Mesothelial cell of epicardium (in vitro differentiated cells): Measurements from ENCODE around the gene RGS8. TPM values are rescaled to one million over a fixed set of nuclear protein-coding genes. Genes with fewer than 3 reads are reported as not detected.

Experiments used
- DNase-seq, 2 experiments: peaks; one replicate each; pipeline ENCODE4 v3.0.0; 2021; ENCODE audit warnings: low spot score in 2 of 2; ENCODE audit not compliant: unreplicated experiment in 2 of 2
- H3K27ac Mint-ChIP-seq: 2 replicates; pipeline ENCODE4 v1.8.0; 2021; ENCODE audit warnings: mixed read lengths
- H3K27me3 Mint-ChIP-seq: 2 replicates; pipeline ENCODE4 v1.8.0; 2021; ENCODE audit warnings: low read depth, mixed read lengths
- H3K36me3 Mint-ChIP-seq: 2 replicates; pipeline ENCODE4 v1.8.0; 2021; ENCODE audit warnings: mixed read lengths
- H3K4me1 Mint-ChIP-seq: 2 replicates; pipeline ENCODE4 v1.8.0; 2021; ENCODE audit warnings: mixed read lengths
- H3K4me3 Mint-ChIP-seq: 2 replicates; pipeline ENCODE4 v1.8.0; 2021; ENCODE audit warnings: mild to moderate bottlenecking, moderate library complexity, mixed read lengths
- H3K9me3 Mint-ChIP-seq: 2 replicates; pipeline ENCODE4 v1.8.0; 2021; ENCODE audit warnings: mixed read lengths
- total RNA-seq: library from RNA; stranded (reverse); gene quantifications from 3 replicates; pipeline ENCODE4 v1.2.1, GENCODE V29; 2021
- TF ChIP-seq, protein P1 (sequence below): fragments of 200-600 bp; sonication (generic); IDR thresholded peaks from one replicate; pipeline ENCODE4 v1.5.0; 2021; ENCODE audit warnings: antibody characterized with exemption; ENCODE audit not compliant: unreplicated experiment

The RGS8 gene
- total RNA-seq, 1 donor from 2014 or later: not detected

GRCh38 chr1:182664296-182664695, 20.1 kb downstream of the RGS8 start:
- Mint-ChIP-seq H3K36me3 (no peaks in the 10 kb centered on the region), H3K9me3 (no peaks in the 10 kb centered on the region), H3K4me1 (no peaks in the 10 kb centered on the region), H3K27me3 (peaks cover 1% of the 10 kb centered on the region), H3K4me3 (no peak overlapping the region), H3K27ac (no peak overlapping the region)
- no peak for DNase-seq
- TF ChIP-seq, protein P1, sequence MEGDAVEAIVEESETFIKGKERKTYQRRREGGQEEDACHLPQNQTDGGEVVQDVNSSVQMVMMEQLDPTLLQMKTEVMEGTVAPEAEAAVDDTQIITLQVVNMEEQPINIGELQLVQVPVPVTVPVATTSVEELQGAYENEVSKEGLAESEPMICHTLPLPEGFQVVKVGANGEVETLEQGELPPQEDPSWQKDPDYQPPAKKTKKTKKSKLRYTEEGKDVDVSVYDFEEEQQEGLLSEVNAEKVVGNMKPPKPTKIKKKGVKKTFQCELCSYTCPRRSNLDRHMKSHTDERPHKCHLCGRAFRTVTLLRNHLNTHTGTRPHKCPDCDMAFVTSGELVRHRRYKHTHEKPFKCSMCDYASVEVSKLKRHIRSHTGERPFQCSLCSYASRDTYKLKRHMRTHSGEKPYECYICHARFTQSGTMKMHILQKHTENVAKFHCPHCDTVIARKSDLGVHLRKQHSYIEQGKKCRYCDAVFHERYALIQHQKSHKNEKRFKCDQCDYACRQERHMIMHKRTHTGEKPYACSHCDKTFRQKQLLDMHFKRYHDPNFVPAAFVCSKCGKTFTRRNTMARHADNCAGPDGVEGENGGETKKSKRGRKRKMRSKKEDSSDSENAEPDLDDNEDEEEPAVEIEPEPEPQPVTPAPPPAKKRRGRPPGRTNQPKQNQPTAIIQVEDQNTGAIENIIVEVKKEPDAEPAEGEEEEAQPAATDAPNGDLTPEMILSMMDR: no peak

DNA sequence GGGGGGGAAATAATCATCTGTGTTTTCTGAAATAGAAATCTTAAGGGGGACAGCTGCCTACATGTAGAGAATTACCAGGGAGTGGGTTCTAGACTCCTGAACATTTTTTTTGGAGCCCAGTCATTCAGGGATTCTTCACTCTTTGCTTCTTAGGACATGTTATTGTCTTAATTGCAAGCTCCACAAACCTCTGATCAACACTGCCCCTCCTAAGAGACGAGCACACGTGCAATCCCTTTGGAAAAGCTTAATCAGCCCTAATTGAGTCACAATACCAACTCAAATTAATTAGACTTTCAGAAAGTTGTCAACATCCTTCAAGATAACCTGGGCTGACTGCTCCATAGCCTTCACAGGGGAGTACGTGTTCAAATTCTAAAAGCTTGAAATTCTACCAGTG, 21.4 kb downstream of the RGS8 start:
- no peaks in the 10 kb centered on the region for H3K36me3 Mint-ChIP-seq
- H3K9me3 Mint-ChIP-seq: no peaks in the 10 kb centered on the region
- no peak overlapping the region for H3K4me3 Mint-ChIP-seq

DNA sequence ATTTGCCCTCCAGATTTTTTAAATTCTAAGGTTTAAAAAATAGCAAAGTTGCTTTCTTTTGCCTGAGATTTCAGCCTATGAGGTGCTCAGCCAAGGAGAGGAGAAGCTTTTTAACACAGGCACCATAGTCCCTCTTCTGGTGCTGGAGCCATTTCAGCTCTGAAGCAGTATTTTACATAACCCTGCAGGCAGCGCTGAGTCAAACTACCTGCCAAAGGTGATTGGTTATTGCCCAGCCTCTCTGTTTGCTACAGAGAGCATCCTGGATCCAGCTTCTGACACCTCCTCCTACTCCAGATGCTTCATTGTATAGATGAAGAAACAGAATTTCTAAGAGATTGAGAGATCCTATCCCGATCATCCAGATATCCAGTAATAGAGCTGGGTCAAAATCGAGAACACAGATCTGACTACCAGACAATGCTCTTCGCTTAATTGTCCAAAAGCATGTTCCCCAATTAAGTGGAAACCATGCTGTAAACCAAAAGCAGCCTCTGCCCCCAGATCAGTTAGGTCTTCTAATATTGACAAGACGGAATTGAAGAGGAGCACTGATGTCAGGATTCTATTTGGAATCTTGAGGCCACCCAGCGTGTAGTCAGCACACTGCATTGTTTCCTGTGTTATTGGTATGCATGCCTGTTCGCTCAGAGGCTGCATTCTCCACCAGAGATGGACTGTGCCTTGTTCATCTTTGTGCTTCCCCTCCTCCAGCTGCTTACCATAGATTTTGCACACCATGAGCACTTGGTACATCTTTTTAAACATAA, 22.1 kb downstream of the RGS8 start:
- TF ChIP-seq, protein P1: no peak
- H3K27ac Mint-ChIP-seq: no peak overlapping the region
- H3K9me3 Mint-ChIP-seq: no peaks in the 10 kb centered on the region
- H3K27me3 Mint-ChIP-seq: peaks cover 1% of the 10 kb centered on the region
- no peak overlapping the region for H3K4me3 Mint-ChIP-seq
- DNase-seq: no peak
- H3K4me1 Mint-ChIP-seq: no peaks in the 10 kb centered on the region
- no peaks in the 10 kb centered on the region for H3K36me3 Mint-ChIP-seq

More for the DNA sequence above, 21.4 kb downstream of the RGS8 start:
- Mint-ChIP-seq H3K27ac (no peak overlapping the region), H3K27me3 (peaks cover 1% of the 10 kb centered on the region), H3K4me1 (no peaks in the 10 kb centered on the region)
- no peak for DNase-seq
- TF ChIP-seq, protein P1: no peak

DNA sequence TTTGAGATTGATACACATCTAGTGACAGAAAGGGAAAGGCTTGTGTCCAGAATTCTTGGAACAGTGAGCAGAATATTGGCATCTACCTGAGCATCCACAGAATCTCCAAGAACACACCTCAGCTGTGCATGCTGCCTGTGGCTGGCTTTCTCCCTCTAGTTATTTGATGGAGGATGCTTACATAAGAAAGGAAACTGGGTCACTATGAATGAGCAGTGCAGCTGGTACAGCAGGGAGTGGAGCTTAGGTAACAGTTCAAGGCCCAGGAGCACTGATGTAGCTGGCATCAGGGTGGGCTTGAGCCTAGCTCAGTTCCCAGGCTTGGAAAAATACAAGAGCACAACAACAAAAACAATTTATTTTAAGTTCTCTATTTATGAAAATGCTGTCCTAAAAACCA, 26.3 kb downstream of the RGS8 start:
- DNase-seq: no peak
- Mint-ChIP-seq H3K9me3 (no peaks in the 10 kb centered on the region), H3K27ac (no peak overlapping the region), H3K4me1 (no peaks in the 10 kb centered on the region), H3K27me3 (peaks cover 1% of the 10 kb centered on the region), H3K36me3 (no peaks in the 10 kb centered on the region), H3K4me3 (no peak overlapping the region)
- TF ChIP-seq, protein P1: no peak

GRCh38 chr1:182656842-182657397, 27.5 kb downstream of the RGS8 start:
- Mint-ChIP-seq H3K4me1 (no peaks in the 10 kb centered on the region), H3K27me3 (no peaks in the 10 kb centered on the region), H3K27ac (no peak overlapping the region), H3K9me3 (no peaks in the 10 kb centered on the region), H3K4me3 (no peak overlapping the region), H3K36me3 (no peaks in the 10 kb centered on the region)
- TF ChIP-seq, protein P1: no peak
- DNase-seq: no peak
